Endodermal cell (in vitro differentiated cells): ENCODE data around the gene TMEM72. TPM values are rescaled to one million over a fixed set of nuclear protein-coding genes. Genes with fewer than 3 reads are reported as not detected.

Experiments used
- DNase-seq: peaks from one replicate; pipeline ENCODE4 v3.0.0-alpha.2; 2017
- H3K27ac ChIP-seq: 2 replicates; pipeline ENCODE4 v1.5.1; 2013; ENCODE audit warnings: mild to moderate bottlenecking, low read depth, low read length, moderate library complexity
- H3K27me3 ChIP-seq: 2 replicates; pipeline ENCODE4 v1.6.1; 2013; ENCODE audit warnings: mild to moderate bottlenecking, low read length, moderate library complexity; ENCODE audit not compliant: insufficient read depth, control insufficient read depth, poor library complexity, severe bottlenecking
- H3K36me3 ChIP-seq: 2 replicates; pipeline ENCODE4 v1.7.0; 2013; ENCODE audit warnings: mild to moderate bottlenecking, low read length, moderate library complexity; ENCODE audit not compliant: control insufficient read depth, insufficient read depth
- H3K4me1 ChIP-seq: one replicate; pipeline ENCODE4 v1.7.0; 2013; ENCODE audit warnings: low read length; ENCODE audit not compliant: control insufficient read depth, insufficient read depth
- H3K4me3 ChIP-seq: 2 replicates; pipeline ENCODE4 v1.5.1; 2013; ENCODE audit warnings: mild to moderate bottlenecking, low read length, moderate library complexity
- H3K9ac ChIP-seq: 2 replicates; pipeline ENCODE4 v1.6.1; 2013; ENCODE audit warnings: mild to moderate bottlenecking, low read length, moderate library complexity; ENCODE audit not compliant: poor library complexity, severe bottlenecking; ENCODE audit errors: extremely low read depth
- H3K9me3 ChIP-seq: 2 replicates; pipeline ENCODE4 v1.6.1; 2013; ENCODE audit warnings: mild to moderate bottlenecking, low read length, moderate library complexity; ENCODE audit not compliant: control insufficient read depth
- H3K27ac Mint-ChIP-seq: 2 replicates; pipeline ENCODE4 v1.8.0; 2020; ENCODE audit warnings: mixed read lengths
- H3K27me3 Mint-ChIP-seq: 2 replicates; pipeline ENCODE4 v1.8.0; 2021; ENCODE audit warnings: mild to moderate bottlenecking, mixed read lengths; ENCODE audit not compliant: insufficient read depth
- H3K36me3 Mint-ChIP-seq: 2 replicates; pipeline ENCODE4 v1.8.0; 2020; ENCODE audit warnings: low read depth, mixed read lengths
- H3K4me1 Mint-ChIP-seq: 2 replicates; pipeline ENCODE4 v1.8.0; 2020; ENCODE audit warnings: mixed read lengths
- H3K4me3 Mint-ChIP-seq: 2 replicates; pipeline ENCODE4 v1.8.0; 2020; ENCODE audit warnings: mild to moderate bottlenecking, moderate library complexity, mixed read lengths
- H3K9me3 Mint-ChIP-seq: 2 replicates; pipeline ENCODE4 v1.8.0; 2020; ENCODE audit warnings: mild to moderate bottlenecking, mixed read lengths
- WGBS, 2 experiments: methylation state at CpG; one replicate each; pipeline versions ENCODE4 v1.1.5 to v1.1.7; 2013; ENCODE audit warnings: missing lambda C conversion rate in 2 of 2, mixed read lengths in 1 of 2; ENCODE audit not compliant: insufficient coverage in 1 of 2, insufficient read length in 1 of 2; 5-methylcytosine and 5-hydroxymethylcytosine counted together
- total RNA-seq, 2 donors: library from RNA; stranded (reverse); fragmentation: NEBNext Ultra II Directional in 1 of 2; extraction: Animal tissue kit (Norgen Biotek cat#: 25700) in 1 of 2; gene quantifications; 2 replicates in 1 of 2; 3 replicates in 1 of 2; pipeline ENCODE4 v1.2.1, GENCODE V29; 2021
- TF ChIP-seq, protein P1 (sequence below): fragments of 200-600 bp; sonication (generic); conservative IDR thresholded peaks from 2 replicates; pipeline ENCODE4 v1.5.0; 2021; ENCODE audit warnings: antibody characterized with exemption, mild to moderate bottlenecking

The TMEM72 gene
- total RNA-seq, 2 donors from 2014 or later, result not detected

- H3K27me3 Mint-ChIP-seq, result peaks cover 5% of the 10 kb centered on the region
- H3K9ac ChIP-seq, result no peak overlapping the region
- H3K36me3 ChIP-seq, result no peaks in the 10 kb centered on the region
- peaks cover 11% of the 10 kb centered on the region for H3K4me1 Mint-ChIP-seq
- no peak overlapping the region for H3K4me3 ChIP-seq
- H3K9me3 Mint-ChIP-seq, result peaks cover 9% of the 10 kb centered on the region
- no peak overlapping the region for H3K27ac ChIP-seq
- DNase-seq, result no peak
- no peak overlapping the region for H3K27ac Mint-ChIP-seq
- H3K27me3 ChIP-seq, result no peaks in the 10 kb centered on the region
- TF ChIP-seq, protein P1, sequence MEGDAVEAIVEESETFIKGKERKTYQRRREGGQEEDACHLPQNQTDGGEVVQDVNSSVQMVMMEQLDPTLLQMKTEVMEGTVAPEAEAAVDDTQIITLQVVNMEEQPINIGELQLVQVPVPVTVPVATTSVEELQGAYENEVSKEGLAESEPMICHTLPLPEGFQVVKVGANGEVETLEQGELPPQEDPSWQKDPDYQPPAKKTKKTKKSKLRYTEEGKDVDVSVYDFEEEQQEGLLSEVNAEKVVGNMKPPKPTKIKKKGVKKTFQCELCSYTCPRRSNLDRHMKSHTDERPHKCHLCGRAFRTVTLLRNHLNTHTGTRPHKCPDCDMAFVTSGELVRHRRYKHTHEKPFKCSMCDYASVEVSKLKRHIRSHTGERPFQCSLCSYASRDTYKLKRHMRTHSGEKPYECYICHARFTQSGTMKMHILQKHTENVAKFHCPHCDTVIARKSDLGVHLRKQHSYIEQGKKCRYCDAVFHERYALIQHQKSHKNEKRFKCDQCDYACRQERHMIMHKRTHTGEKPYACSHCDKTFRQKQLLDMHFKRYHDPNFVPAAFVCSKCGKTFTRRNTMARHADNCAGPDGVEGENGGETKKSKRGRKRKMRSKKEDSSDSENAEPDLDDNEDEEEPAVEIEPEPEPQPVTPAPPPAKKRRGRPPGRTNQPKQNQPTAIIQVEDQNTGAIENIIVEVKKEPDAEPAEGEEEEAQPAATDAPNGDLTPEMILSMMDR, result no peak
- 93 to 100% methylated on average over 2 to 7 of the region's 7 CpGs for WGBS, 2 experiments
- H3K4me1 ChIP-seq, result no peaks in the 10 kb centered on the region
- peaks cover 2% of the 10 kb centered on the region for H3K36me3 Mint-ChIP-seq
- peaks cover 9% of the 10 kb centered on the region for H3K9me3 ChIP-seq
- no peak overlapping the region for H3K4me3 Mint-ChIP-seq
Measured at GRCh38 chr10:44939691-44940401, 28.7 kb downstream of the TMEM72 start.

DNA sequence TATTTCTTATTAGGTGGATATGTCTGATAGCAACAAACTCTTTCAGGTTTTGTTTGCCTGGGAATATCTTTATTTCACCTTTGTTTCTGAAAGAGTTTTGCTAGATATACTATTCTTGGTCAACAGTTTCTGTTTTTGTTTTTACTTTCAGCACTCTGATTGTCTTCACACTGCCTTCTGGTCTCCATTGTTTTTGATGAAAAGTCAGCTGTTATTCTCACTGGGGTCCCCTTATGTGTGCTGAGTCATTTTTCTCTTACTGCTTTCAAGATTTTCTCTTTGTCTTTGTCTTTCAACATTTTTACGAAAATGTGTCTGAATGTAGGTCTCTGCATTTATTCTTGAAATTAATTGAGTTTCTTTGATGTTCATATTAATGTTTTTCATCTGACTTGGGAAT is 33.2 kb downstream of the TMEM72 start:
- Mint-ChIP-seq H3K4me3 (no peak overlapping the region), H3K4me1 (no peaks in the 10 kb centered on the region), H3K27me3 (no peaks in the 10 kb centered on the region), H3K36me3 (peaks cover 2% of the 10 kb centered on the region), H3K27ac (no peak overlapping the region), H3K9me3 (peaks cover 12% of the 10 kb centered on the region)
- TF ChIP-seq, protein P1, result no peak
- 60% methylated on average over 1 of the region's 1 CpG; no CpG with 5 or more reads in 1 of the 2 experiments for WGBS, 2 experiments
- Histone ChIP-seq H3K27me3 (no peaks in the 10 kb centered on the region), H3K4me1 (no peaks in the 10 kb centered on the region), H3K9ac (no peak overlapping the region), H3K36me3 (no peaks in the 10 kb centered on the region), H3K4me3 (no peak overlapping the region), H3K27ac (no peak overlapping the region), H3K9me3 (peaks cover 13% of the 10 kb centered on the region)
- no peak for DNase-seq

- WGBS, 2 experiments, result 90 to 100% methylated on average over 2 of the region's 2 CpGs
- H3K4me1 ChIP-seq, result no peaks in the 10 kb centered on the region
- no peaks in the 10 kb centered on the region for H3K27me3 ChIP-seq
- Mint-ChIP-seq H3K27ac (no peak overlapping the region), H3K36me3 (peaks cover 2% of the 10 kb centered on the region), H3K27me3 (no peaks in the 10 kb centered on the region), H3K4me1 (no peaks in the 10 kb centered on the region), H3K4me3 (no peak overlapping the region), H3K9me3 (peaks cover 12% of the 10 kb centered on the region)
- TF ChIP-seq, protein P1, result no peak
- H3K9ac ChIP-seq, result no peak overlapping the region
- peaks cover 13% of the 10 kb centered on the region for H3K9me3 ChIP-seq
- no peak overlapping the region for H3K27ac ChIP-seq
- H3K4me3 ChIP-seq, result no peak overlapping the region
- no peaks in the 10 kb centered on the region for H3K36me3 ChIP-seq
- no peak for DNase-seq
Measured at GRCh38 chr10:44946205-44946604, 35.1 kb downstream of the TMEM72 start.
